ENCODE measurements around the gene RPL36AL. TPM values are rescaled to one million over a fixed set of nuclear protein-coding genes. Genes with fewer than 3 reads are reported as not detected.

Gene RPL36AL
- total RNA-seq, 1 donor from 2014 or later, result 258 TPM

DNA sequence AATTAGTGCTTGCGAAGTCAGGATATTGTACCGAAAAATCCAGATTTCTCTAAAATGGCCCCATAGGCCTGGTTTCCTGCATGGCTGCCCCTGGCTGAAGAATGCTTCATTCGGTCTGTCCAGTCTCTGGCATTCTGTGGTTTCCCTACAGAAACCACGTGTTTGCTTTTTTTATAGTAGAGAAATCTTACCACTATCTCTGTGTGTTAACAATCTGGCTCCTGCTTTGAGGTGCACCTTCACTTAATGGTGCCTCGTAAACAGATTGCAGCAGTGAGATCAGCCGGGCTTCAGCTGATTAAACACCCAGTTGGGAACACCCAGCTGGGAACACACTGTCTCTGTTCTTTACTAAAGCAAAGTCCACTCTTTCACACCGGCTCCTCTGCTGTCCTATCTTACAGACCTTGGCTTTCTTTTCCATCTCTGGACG lies 21.3 kb upstream of the RPL36AL start:
- no peak for DNase-seq (ENCODE audit: low read depth)
- no peaks in the 10 kb centered on the region for H3K36me3 ChIP-seq (ENCODE audit: control insufficient read depth, insufficient read depth, low read length)
- no peak overlapping the region for H3K4me3 ChIP-seq (ENCODE audit: low read depth, low read length)
- no peaks in the 10 kb centered on the region for H3K27me3 ChIP-seq (ENCODE audit: control insufficient read depth, insufficient read depth, low read length)
- TF ChIP-seq, protein P1, sequence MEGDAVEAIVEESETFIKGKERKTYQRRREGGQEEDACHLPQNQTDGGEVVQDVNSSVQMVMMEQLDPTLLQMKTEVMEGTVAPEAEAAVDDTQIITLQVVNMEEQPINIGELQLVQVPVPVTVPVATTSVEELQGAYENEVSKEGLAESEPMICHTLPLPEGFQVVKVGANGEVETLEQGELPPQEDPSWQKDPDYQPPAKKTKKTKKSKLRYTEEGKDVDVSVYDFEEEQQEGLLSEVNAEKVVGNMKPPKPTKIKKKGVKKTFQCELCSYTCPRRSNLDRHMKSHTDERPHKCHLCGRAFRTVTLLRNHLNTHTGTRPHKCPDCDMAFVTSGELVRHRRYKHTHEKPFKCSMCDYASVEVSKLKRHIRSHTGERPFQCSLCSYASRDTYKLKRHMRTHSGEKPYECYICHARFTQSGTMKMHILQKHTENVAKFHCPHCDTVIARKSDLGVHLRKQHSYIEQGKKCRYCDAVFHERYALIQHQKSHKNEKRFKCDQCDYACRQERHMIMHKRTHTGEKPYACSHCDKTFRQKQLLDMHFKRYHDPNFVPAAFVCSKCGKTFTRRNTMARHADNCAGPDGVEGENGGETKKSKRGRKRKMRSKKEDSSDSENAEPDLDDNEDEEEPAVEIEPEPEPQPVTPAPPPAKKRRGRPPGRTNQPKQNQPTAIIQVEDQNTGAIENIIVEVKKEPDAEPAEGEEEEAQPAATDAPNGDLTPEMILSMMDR (IDR thresholded peaks at IDR 0.05; ENCODE audit: insufficient read depth, low read length, poor library complexity, severe bottlenecking), result no peak

DNA sequence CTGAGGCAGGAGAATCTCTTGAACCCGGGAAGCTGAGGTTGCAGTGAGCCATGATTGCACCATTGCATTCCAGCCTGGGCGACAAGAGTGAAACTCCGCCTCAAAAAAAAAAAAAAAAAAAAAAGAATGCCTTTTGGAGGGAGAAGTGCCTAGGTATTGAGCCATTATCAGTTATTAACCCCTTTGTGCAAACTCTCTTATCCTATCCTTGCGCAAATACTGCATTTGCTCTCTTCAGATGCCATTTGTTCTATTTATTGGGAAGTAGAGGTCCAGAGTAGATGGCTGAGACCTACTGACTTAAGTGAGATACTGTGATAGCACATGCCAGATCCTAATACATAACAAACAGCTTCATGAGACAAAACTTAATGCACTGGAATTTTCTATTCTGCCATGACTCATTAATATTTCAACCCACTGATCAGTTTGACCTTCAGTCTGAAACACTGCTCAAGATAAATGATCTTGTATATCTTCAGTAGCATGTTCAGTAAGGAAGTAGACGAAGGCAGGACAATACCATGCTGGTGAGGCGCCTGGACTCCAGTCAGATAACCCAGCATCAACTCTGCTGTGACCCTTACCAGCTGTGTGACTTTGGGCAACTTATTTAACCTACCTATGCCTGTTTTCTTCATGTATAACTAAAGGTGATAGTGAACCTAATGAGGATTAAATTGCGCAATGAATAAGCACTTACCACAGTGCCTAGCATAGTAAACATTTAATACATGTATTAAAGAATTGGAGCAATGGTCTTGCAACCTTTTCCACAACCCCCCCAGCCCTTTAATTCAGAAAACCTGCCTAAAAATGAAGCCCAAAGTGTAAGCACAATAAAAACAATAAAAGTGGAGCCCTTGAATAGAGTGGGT lies 20.4 kb upstream of the RPL36AL start:
- Histone ChIP-seq H3K4me3 (ENCODE audit: low read depth, low read length) (no peak overlapping the region), H3K27me3 (ENCODE audit: control insufficient read depth, insufficient read depth, low read length) (no peaks in the 10 kb centered on the region), H3K36me3 (ENCODE audit: control insufficient read depth, insufficient read depth, low read length) (no peaks in the 10 kb centered on the region)
- no peak for DNase-seq (ENCODE audit: low read depth)
- TF ChIP-seq, protein P1 (IDR thresholded peaks at IDR 0.05; ENCODE audit: insufficient read depth, low read length, poor library complexity, severe bottlenecking), result no peak

DNA sequence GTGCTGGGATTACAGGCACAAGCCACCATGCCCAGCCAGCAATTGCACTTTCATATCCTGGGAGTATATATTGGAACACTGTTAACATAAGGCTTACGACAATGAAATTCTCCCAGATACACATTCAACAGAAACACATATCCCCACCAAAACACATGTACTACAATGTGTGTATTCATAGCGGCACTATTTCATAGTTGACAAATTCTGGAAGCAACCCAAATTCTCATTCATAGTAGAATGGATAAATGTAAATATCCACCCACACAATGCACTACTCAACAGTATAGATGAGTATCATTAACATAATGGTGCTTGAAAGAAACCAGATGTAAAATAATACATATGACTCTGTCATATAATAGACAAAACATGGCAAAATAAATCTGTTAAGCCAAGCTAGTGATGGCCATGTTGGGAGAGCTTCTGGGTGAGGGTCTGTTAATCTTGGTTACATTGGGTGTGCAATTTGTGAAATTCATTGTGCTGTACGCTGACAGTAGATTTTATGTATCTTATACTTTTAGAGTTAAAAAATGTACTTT lies 17.2 kb upstream of the RPL36AL start:
- no peak overlapping the region for H3K4me3 ChIP-seq (ENCODE audit: low read depth, low read length)
- TF ChIP-seq, protein P1 (IDR thresholded peaks at IDR 0.05; ENCODE audit: insufficient read depth, low read length, poor library complexity, severe bottlenecking), result no peak
- H3K36me3 ChIP-seq (ENCODE audit: control insufficient read depth, insufficient read depth, low read length), result no peaks in the 10 kb centered on the region
- no peak for DNase-seq (ENCODE audit: low read depth)
- H3K27me3 ChIP-seq (ENCODE audit: control insufficient read depth, insufficient read depth, low read length), result no peaks in the 10 kb centered on the region

DNA sequence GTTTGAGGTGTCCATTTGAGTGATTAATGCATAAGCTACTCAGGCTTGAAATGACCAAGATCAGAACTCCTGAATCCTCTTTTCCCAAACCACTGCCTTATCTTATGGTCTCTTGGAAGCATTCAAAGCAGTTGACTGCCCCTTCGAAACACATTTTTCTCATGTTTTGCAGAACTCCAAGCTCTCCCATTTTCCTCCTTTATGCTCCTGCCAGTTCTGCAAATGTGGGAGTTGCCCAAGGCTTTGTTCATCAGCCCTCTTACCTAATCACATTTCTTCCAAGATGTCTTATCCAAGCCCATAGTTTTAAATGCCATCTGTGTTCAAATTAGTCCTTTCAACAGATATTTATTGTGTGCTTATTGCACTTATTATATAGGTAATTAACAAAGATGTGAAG lies 16.4 kb upstream of the RPL36AL start:
- DNase-seq (ENCODE audit: low read depth), result no peak
- no peaks in the 10 kb centered on the region for H3K36me3 ChIP-seq (ENCODE audit: control insufficient read depth, insufficient read depth, low read length)
- H3K27me3 ChIP-seq (ENCODE audit: control insufficient read depth, insufficient read depth, low read length), result no peaks in the 10 kb centered on the region
- H3K4me3 ChIP-seq (ENCODE audit: low read depth, low read length), result no peak overlapping the region
- TF ChIP-seq, protein P1 (IDR thresholded peaks at IDR 0.05; ENCODE audit: insufficient read depth, low read length, poor library complexity, severe bottlenecking), result no peak

DNA sequence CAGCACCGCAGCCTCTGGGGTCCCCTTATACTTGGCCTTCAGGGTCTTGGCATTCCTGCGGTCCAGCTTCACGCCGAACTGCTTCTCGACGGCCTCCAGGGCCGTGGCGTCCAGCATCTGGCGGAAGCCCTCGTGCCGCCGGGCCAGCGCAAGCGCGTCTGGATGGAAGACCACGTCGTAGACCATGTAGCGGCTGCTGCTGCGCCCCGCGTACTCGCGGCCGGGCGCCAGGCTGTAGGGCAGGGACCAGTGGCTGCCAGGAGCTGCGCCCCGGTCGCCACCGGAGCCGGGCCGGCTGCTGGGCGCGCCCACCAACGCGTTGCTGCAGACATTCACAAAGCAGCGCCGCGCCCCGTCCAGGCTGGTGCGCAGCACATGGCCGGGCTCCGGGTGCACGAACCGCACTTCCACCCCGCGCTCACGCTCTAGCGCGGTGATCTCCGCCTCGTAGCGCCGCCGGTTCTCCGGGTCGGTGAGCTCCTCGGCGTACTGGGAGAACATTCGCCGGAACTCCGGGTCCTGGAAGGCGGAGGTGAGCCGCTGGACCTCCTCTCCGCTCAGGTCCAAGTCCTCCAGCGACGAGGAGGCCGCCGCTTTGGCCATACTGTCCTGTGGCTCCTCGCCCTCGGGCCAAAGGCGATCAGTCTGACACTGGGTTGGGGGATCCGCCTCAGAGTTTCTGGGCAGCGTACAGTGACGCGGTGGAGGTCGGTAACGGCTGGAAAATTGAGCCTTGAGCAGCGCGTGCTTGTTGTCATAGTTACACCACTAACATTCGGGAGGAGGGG lies 14.3 kb upstream of the RPL36AL start, which contains the start of gene DNAAF2:
TSS of gene DNAAF2 (minus strand) at position 698 of the 788 bp plus-strand sequence. CDS start at position 603, 95 bp downstream.
- H3K27me3 ChIP-seq (ENCODE audit: control insufficient read depth, insufficient read depth, low read length), result no peaks in the 10 kb centered on the region
- H3K36me3 ChIP-seq (ENCODE audit: control insufficient read depth, insufficient read depth, low read length), result no peaks in the 10 kb centered on the region
- TF ChIP-seq, protein P1 (IDR thresholded peaks at IDR 0.05; ENCODE audit: insufficient read depth, low read length, poor library complexity, severe bottlenecking), result no peak
- DNase-seq (ENCODE audit: low read depth), result no peak
- H3K4me3 ChIP-seq (ENCODE audit: low read depth, low read length), result peak within 1 kb of the TSS; percentile 84
